HepG2 (cell line): ENCODE results near the gene ALPK3. TPM values are rescaled to one million over a fixed set of nuclear protein-coding genes. Genes with fewer than 3 reads are reported as not detected.

Experiments used
- ATAC-seq: fragments of 200-7000 bp; cut with Tn5 transposase; 3 replicates; pipeline ENCODE4 v1.9.1; 2020; ENCODE audit warnings: mild to moderate bottlenecking, moderate library complexity
- BruUV-seq: library from RNA; stranded (reverse); fragments of 400-500 nt; replicated peaks from 2 replicates; lab custom pipeline; 2021; lab: Mats Ljungman, UMichigan
- CTCF ChIA-PET: fragments of 300-600 bp; formaldehyde crosslinking; extraction: SDS; loops from one replicate; lab custom pipeline; 2021; ENCODE audit warnings: low total read pairs, inconsistent platforms, low intra/inter-chr PET ratio; lab: Yijun Ruan, JAX
- POLR2A ChIA-PET: fragments of 350-600 bp; sonication (Branson Sonifier 250); formaldehyde crosslinking; loops from one replicate; lab custom pipeline; 2020; ENCODE audit warnings: antibody characterized with exemption, inconsistent platforms; lab: Yijun Ruan, JAX
- DNase-seq: peaks from one replicate; pipeline ENCODE4 v3.0.0-alpha.2; 2015; ENCODE audit warnings: low spot score
- FAIRE-seq: peaks from 3 replicates; lab custom pipeline; 2011; peaks lifted over from hg19 to GRCh38; lab: Jason Lieb, UNC
- H2AFZ ChIP-seq: one replicate; pipeline ENCODE4 v1.6.1; 2011; ENCODE audit warnings: low read length, inconsistent platforms
- H3K27ac ChIP-seq: fragments of 300-600 bp; 3 replicates; pipeline ENCODE4 v1.8.0; 2011; ENCODE audit warnings: mixed run types, mild to moderate bottlenecking, mixed read lengths, low read length, inconsistent platforms; ENCODE audit not compliant: insufficient read depth; ENCODE audit errors: extremely low read length
- H3K27me3 ChIP-seq, 2 experiments: fragments of 200-600 bp in 1 of 2; 2 replicates in 1 of 2; 3 replicates in 1 of 2; pipeline versions ENCODE4 v1.6.0 to v1.8.0; 2011; ENCODE audit warnings: low read length in 2 of 2, mild to moderate bottlenecking in 2 of 2, moderate library complexity in 2 of 2, inconsistent platforms in 1 of 2; ENCODE audit not compliant: insufficient read depth in 2 of 2, control insufficient read depth in 1 of 2
- H3K36me3 ChIP-seq, 2 experiments: fragments of 200-600 bp in 1 of 2; replicated peaks in 1 of 2; 2 replicates in 1 of 2; 3 replicates in 1 of 2; pipeline versions ENCODE4 v1.5.1 to v1.8.0; 2011; ENCODE audit warnings: low read length in 2 of 2, inconsistent platforms in 1 of 2; ENCODE audit not compliant: insufficient read depth in 2 of 2, control insufficient read depth in 1 of 2
- H3K4me1 ChIP-seq: 2 replicates; pipeline ENCODE4 v1.5.1; 2012; ENCODE audit warnings: low read length, inconsistent platforms; ENCODE audit not compliant: insufficient read depth
- H3K4me2 ChIP-seq: 2 replicates; pipeline ENCODE4 v1.6.0; 2011; ENCODE audit warnings: low read depth, low read length, inconsistent platforms
- H3K4me3 ChIP-seq, 3 experiments: fragments of 200-600 bp in 1 of 3; sonication (generic), shearing (Covaris generic) in 1 of 3; replicated peaks in 1 of 3; 2 replicates each; pipeline ENCODE4 v1.5.1; 2011 to 2016; ENCODE audit warnings: low read length in 3 of 3, inconsistent platforms in 2 of 3, low read depth in 2 of 3, mild to moderate bottlenecking in 2 of 3, control low read depth in 1 of 3, mixed read lengths in 1 of 3; ENCODE audit not compliant: insufficient read depth in 1 of 3
- H3K79me2 ChIP-seq: one replicate; pipeline ENCODE4 v1.6.1; 2011; ENCODE audit warnings: low read length, inconsistent platforms; ENCODE audit not compliant: insufficient read depth
- H3K9ac ChIP-seq: 2 replicates; pipeline ENCODE4 v1.6.0; 2011; ENCODE audit warnings: mild to moderate bottlenecking, low read depth, low read length, inconsistent platforms; ENCODE audit not compliant: insufficient read depth
- H3K9me3 ChIP-seq: 2 replicates; pipeline ENCODE4 v1.5.1; 2012; ENCODE audit warnings: mild to moderate bottlenecking, low read length
- H4K20me1 ChIP-seq: 2 replicates; pipeline ENCODE4 v1.6.0; 2011; ENCODE audit warnings: inconsistent platforms, mild to moderate bottlenecking, low read length, moderate library complexity; ENCODE audit not compliant: insufficient read depth
- ARHGAP35 ChIP-seq: sonication (generic); formaldehyde crosslinking; IDR thresholded peaks from 2 replicates; pipeline ENCODE4 v1.9.0; 2022; ENCODE audit warnings: mild to moderate bottlenecking, inconsistent platforms, moderate library complexity, missing genetic modification reagents, borderline replicate concordance
- CHD2 ChIP-seq: IDR thresholded peaks from 2 replicates; pipeline ENCODE4 v1.6.1; 2011; ENCODE audit warnings: low read depth, low read length, improper control_type of control experiment
- EP300 ChIP-seq, 3 experiments: sonication (generic) in 1 of 3; formaldehyde crosslinking in 1 of 3; IDR thresholded peaks; 2 replicates each; pipeline versions ENCODE4 v1.5.1 to v1.6.1; 2011 to 2020; ENCODE audit warnings: low read depth in 2 of 3, low read length in 2 of 3, borderline replicate concordance in 1 of 3, improper control_type of control experiment in 1 of 3, mild to moderate bottlenecking in 1 of 3, missing genetic modification reagents in 1 of 3, moderate library complexity in 1 of 3
- HDAC1 ChIP-seq: sonication (generic); formaldehyde crosslinking; IDR thresholded peaks from 2 replicates; pipeline ENCODE4 v1.5.1; 2020; ENCODE audit warnings: mild to moderate bottlenecking, missing genetic modification reagents
- MEF2D ChIP-seq: sonication (generic); formaldehyde crosslinking; IDR thresholded peaks from 2 replicates; pipeline ENCODE4 v1.5.1; 2020; ENCODE audit warnings: mild to moderate bottlenecking, missing genetic modification reagents
- MEIS2 ChIP-seq: sonication (generic); formaldehyde crosslinking; IDR thresholded peaks from 2 replicates; pipeline ENCODE4 v1.9.0; 2021; ENCODE audit warnings: mild to moderate bottlenecking, missing genetic modification reagents
- SKI ChIP-seq: fragments of 450-650 bp; IDR thresholded peaks from one replicate; pipeline ENCODE4 v1.6.1; 2018; ENCODE audit warnings: mild to moderate bottlenecking; ENCODE audit not compliant: partially characterized antibody
- ZNF224 ChIP-seq: sonication (generic); formaldehyde crosslinking; IDR thresholded peaks from 2 replicates; pipeline ENCODE4 v1.5.0; 2020; ENCODE audit warnings: mild to moderate bottlenecking, missing genetic modification reagents
- ZNF251 ChIP-seq: sonication (generic); formaldehyde crosslinking; IDR thresholded peaks from 2 replicates; pipeline ENCODE4 v1.9.0; 2021; ENCODE audit warnings: mild to moderate bottlenecking, missing genetic modification reagents
- ZNF329 ChIP-seq: sonication (generic); formaldehyde crosslinking; IDR thresholded peaks from 2 replicates; pipeline ENCODE4 v1.9.0; 2021; ENCODE audit warnings: low read depth, mild to moderate bottlenecking, missing genetic modification reagents
- ZNF660 ChIP-seq: sonication (generic); formaldehyde crosslinking; IDR thresholded peaks from 2 replicates; pipeline ENCODE4 v1.5.1; 2020; ENCODE audit warnings: mild to moderate bottlenecking, low read depth, missing genetic modification reagents, borderline replicate concordance
- WGBS: methylation state at CpG from one replicate; pipeline ENCODE4 v1.1.6; 2017; ENCODE audit warnings: low lambda C conversion rate; 5-methylcytosine and 5-hydroxymethylcytosine counted together
- in situ Hi-C: cut with HindIII; loops from 2 replicates; pipeline ENCODE4 v1.10.0; 2017; ENCODE audit warnings: low pct_unique_long_range_greater_than_20kb; ENCODE audit not compliant: extremely low pct_ligation_motif_present
- intact Hi-C: fragments of 100-400 bp; cut with micrococcal nuclease; formaldehyde crosslinking; loops from one replicate; pipeline ENCODE4 v1.10.0; 2022; ENCODE audit not compliant: unreplicated experiment
- polyA plus RNA-seq, 8 experiments: library from polyadenylated mRNA; depleted of rRNA in 3 of 8; stranded (reverse) in 7 of 8; unstranded in 1 of 8; fragments of >200 nt; fragmentation: Illumina TruSeq in 4 of 8; extraction: Trizol in 4 of 8; gene quantifications; 2 replicates each; pipeline versions ENCODE4 v1.2.1 to v1.2.3, GENCODE V29; 2011 to 2016; ENCODE audit warnings: low read depth in 4 of 8, missing spikeins in 1 of 8, mixed read lengths in 1 of 8; ENCODE audit not compliant: insufficient read depth in 1 of 8
- total RNA-seq, 5 experiments: library from RNA; depleted of rRNA; stranded (reverse); fragments of >200 nt; fragmentation: Illumina TruSeq; extraction: Trizol; gene quantifications; 2 replicates each; pipeline ENCODE4 v1.2.3, GENCODE V29; 2016; ENCODE audit warnings: low read depth in 1 of 5
- TF ChIP-seq, protein P1 (sequence below): sonication (generic); formaldehyde crosslinking; IDR thresholded peaks from 2 replicates; pipeline ENCODE4 v1.4.0; 2020; ENCODE audit warnings: missing genetic modification reagents, borderline replicate concordance
- TF ChIP-seq, protein P2 (sequence below): sonication (generic); formaldehyde crosslinking; IDR thresholded peaks from 2 replicates; pipeline ENCODE4 v1.4.0; 2020; ENCODE audit warnings: missing genetic modification reagents, low read depth, mild to moderate bottlenecking, borderline replicate concordance
- TF ChIP-seq, protein P3 (sequence below): sonication (generic); formaldehyde crosslinking; IDR thresholded peaks from 2 replicates; pipeline ENCODE4 v1.9.0; 2022; ENCODE audit warnings: low read depth, missing genetic modification reagents
- TF ChIP-seq, protein P4 (sequence below): sonication (generic); formaldehyde crosslinking; IDR thresholded peaks from 2 replicates; pipeline ENCODE4 v1.5.0; 2020; ENCODE audit warnings: mild to moderate bottlenecking, missing genetic modification reagents

ALPK3 gene
- total and polyA plus RNA-seq, 2 of the 13 experiments (the other 11 are each of a cell fraction or from before 2014, with no cell fraction given) = 0.04 to 0.42 TPM

DNA sequence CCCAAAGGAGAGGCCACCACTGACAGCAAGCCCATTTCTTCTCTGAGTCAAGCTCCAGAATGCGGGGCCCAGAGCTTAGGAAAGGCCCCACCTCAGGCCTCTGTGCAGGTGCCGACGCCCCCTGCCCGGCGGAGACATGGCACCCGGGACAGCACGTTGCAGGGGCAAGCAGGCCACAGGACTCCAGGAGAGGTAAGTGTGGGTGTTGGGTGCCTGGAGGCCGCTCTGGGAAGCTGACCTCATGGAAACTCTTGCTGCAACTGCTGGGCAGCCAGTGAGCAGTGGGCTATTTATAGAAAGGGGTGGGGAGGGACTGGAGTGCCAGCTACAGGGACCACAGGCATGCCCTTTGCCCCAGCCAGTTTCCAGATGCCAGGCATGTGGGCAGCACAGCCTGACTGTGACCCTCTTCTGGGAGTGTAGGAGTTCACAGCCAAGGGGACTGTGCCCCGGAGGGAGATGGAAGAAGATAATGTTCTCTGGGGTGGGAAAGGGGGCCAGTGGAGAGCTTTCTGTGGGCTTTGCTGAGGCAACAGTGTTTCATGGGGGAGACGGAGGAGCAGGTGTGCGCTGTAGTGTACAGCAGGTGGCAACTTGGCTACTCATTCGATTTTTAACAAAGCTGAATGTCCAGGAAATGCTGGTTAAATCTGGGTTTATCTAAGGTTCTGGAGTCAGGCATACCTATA, 23.7 kb downstream of the ALPK3 start:
- Histone ChIP-seq H3K27me3 (peaks cover 0 to 13% of the 10 kb centered on the region in 2 experiments; a peak in 3 of 5 replicates), H3K79me2 (no peaks in the 10 kb centered on the region), H3K9ac (peak overlapping the region; percentile 2; the same call in 1 of the 2 replicates), H4K20me1 (no peaks in the 10 kb centered on the region), H3K4me2 (peak overlapping the region; percentile 36), H3K27ac (no peak overlapping the region), H3K4me1 (peaks cover 54% of the 10 kb centered on the region), H3K36me3 (no peaks in the 10 kb centered on the region), H3K9me3 (no peaks in the 10 kb centered on the region), H3K4me3 (peak overlapping the region in 1 of 3 experiments; percentile 1; a peak in 1 of 6 replicates), H2AFZ (no peak overlapping the region)
- ChIA-PET CTCF (no interaction called here), POLR2A (no interaction called here)
- 26% methylated on average over 11 of the region's 12 CpGs for WGBS
- BruUV-seq = no TSS peak
- FAIRE-seq = no peak
- DNase-seq = peak; percentile 51
- ATAC-seq = peak; percentile 69
- intact Hi-C loops = no loop called here
- in situ Hi-C loops = loop anchor here (25.0 kb wide), 1 partner anchor 321 kb away; no protein-coding TSS in a partner anchor
- no peak for TF ChIP-seq SKI
- TF ChIP-seq, protein P1, sequence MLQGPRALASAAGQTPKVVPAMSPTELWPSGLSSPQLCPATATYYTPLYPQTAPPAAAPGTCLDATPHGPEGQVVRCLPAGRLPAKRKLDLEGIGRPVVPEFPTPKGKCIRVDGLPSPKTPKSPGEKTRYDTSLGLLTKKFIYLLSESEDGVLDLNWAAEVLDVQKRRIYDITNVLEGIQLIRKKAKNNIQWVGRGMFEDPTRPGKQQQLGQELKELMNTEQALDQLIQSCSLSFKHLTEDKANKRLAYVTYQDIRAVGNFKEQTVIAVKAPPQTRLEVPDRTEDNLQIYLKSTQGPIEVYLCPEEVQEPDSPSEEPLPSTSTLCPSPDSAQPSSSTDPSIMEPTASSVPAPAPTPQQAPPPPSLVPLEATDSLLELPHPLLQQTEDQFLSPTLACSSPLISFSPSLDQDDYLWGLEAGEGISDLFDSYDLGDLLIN (CRISPR knock-in tag) = no peak
- no peak for TF ChIP-seq ZNF329 (CRISPR knock-in tag)
- TF ChIP-seq ZNF224 = no peak
- TF ChIP-seq, protein P2, sequence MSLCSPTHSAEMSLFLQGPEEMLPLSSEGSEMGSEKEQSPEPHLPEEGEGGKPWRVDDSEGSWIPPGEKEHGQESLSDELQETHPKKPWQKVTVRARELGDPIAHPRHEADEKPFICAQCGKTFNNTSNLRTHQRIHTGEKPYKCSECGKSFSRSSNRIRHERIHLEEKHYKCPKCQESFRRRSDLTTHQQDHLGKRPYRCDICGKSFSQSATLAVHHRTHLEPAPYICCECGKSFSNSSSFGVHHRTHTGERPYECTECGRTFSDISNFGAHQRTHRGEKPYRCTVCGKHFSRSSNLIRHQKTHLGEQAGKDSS = no peak
- no peak for TF ChIP-seq HDAC1
- TF ChIP-seq MEIS2 (CRISPR knock-in tag) = no peak
- TF ChIP-seq EP300 (IDR thresholded peaks at IDR 0.05; ENCODE audit: low read depth in 2 of 2, low read length in 2 of 2) = peak in 1 of 2 experiments; percentile 22; a peak in 2 of 4 replicates
- TF ChIP-seq EP300 (CRISPR knock-in tag; IDR thresholded peaks at IDR 0.05; ENCODE audit: borderline replicate concordance) = no peak
- TF ChIP-seq, protein P3, sequence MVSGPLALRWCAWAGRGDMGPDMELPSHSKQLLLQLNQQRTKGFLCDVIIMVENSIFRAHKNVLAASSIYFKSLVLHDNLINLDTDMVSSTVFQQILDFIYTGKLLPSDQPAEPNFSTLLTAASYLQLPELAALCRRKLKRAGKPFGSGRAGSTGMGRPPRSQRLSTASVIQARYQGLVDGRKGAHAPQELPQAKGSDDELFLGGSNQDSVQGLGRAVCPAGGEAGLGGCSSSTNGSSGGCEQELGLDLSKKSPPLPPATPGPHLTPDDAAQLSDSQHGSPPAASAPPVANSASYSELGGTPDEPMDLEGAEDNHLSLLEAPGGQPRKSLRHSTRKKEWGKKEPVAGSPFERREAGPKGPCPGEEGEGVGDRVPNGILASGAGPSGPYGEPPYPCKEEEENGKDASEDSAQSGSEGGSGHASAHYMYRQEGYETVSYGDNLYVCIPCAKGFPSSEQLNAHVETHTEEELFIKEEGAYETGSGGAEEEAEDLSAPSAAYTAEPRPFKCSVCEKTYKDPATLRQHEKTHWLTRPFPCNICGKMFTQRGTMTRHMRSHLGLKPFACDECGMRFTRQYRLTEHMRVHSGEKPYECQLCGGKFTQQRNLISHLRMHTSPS (CRISPR knock-in tag) = peak; percentile 94
- TF ChIP-seq, protein P4, sequence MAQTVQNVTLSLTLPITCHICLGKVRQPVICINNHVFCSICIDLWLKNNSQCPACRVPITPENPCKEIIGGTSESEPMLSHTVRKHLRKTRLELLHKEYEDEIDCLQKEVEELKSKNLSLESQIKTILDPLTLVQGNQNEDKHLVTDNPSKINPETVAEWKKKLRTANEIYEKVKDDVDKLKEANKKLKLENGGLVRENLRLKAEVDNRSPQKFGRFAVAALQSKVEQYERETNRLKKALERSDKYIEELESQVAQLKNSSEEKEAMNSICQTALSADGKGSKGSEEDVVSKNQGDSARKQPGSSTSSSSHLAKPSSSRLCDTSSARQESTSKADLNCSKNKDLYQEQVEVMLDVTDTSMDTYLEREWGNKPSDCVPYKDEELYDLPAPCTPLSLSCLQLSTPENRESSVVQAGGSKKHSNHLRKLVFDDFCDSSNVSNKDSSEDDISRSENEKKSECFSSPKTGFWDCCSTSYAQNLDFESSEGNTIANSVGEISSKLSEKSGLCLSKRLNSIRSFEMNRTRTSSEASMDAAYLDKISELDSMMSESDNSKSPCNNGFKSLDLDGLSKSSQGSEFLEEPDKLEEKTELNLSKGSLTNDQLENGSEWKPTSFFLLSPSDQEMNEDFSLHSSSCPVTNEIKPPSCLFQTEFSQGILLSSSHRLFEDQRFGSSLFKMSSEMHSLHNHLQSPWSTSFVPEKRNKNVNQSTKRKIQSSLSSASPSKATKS = no peak
- TF ChIP-seq ARHGAP35 (CRISPR knock-in tag) = no peak
- TF ChIP-seq ZNF660 (CRISPR knock-in tag) = no peak
- TF ChIP-seq CHD2 = peak; percentile 20; the same call in 1 of the 2 replicates
- peak; percentile 98 for TF ChIP-seq MEF2D (CRISPR knock-in tag)
- TF ChIP-seq ZNF251 (CRISPR knock-in tag) = no peak
